Mesothelial cell of epicardium (in vitro differentiated cells): Measurements from ENCODE around the gene PRM3. TPM values are rescaled to one million over a fixed set of nuclear protein-coding genes. Genes with fewer than 3 reads are reported as not detected.
A peak's percentile ranks its signal among the peaks of the same experiment; 100 is the strongest.

Source experiments
- DNase-seq, 2 experiments: peaks; one replicate each; pipeline ENCODE4 v3.0.0; 2021; ENCODE audit warnings: low spot score in 2 of 2; ENCODE audit not compliant: unreplicated experiment in 2 of 2
- H3K27ac Mint-ChIP-seq: 2 replicates; pipeline ENCODE4 v1.8.0; 2021; ENCODE audit warnings: mixed read lengths
- H3K27me3 Mint-ChIP-seq: 2 replicates; pipeline ENCODE4 v1.8.0; 2021; ENCODE audit warnings: low read depth, mixed read lengths
- H3K36me3 Mint-ChIP-seq: 2 replicates; pipeline ENCODE4 v1.8.0; 2021; ENCODE audit warnings: mixed read lengths
- H3K4me1 Mint-ChIP-seq: 2 replicates; pipeline ENCODE4 v1.8.0; 2021; ENCODE audit warnings: mixed read lengths
- H3K4me3 Mint-ChIP-seq: 2 replicates; pipeline ENCODE4 v1.8.0; 2021; ENCODE audit warnings: mild to moderate bottlenecking, moderate library complexity, mixed read lengths
- H3K9me3 Mint-ChIP-seq: 2 replicates; pipeline ENCODE4 v1.8.0; 2021; ENCODE audit warnings: mixed read lengths
- CTCF ChIP-seq: fragments of 200-600 bp; sonication (generic); IDR thresholded peaks from one replicate; pipeline ENCODE4 v1.5.0; 2021; ENCODE audit warnings: antibody characterized with exemption; ENCODE audit not compliant: unreplicated experiment
- total RNA-seq: library from RNA; stranded (reverse); gene quantifications from 3 replicates; pipeline ENCODE4 v1.2.1, GENCODE V29; 2021

The PRM3 gene
- total RNA-seq, 1 donor from 2014 or later, result not detected

GRCh38 chr16:11318817-11319216 is 45.4 kb upstream of the PRM3 start:
- peak overlapping the region; percentile 65 for H3K27ac Mint-ChIP-seq
- no peak for TF ChIP-seq CTCF
- H3K4me1 Mint-ChIP-seq, result peaks cover 33% of the 10 kb centered on the region
- no peak for DNase-seq
- peaks cover 5% of the 10 kb centered on the region for H3K9me3 Mint-ChIP-seq
- peaks cover 6% of the 10 kb centered on the region for H3K36me3 Mint-ChIP-seq
- H3K27me3 Mint-ChIP-seq, result no peaks in the 10 kb centered on the region
- H3K4me3 Mint-ChIP-seq, result no peak overlapping the region

GRCh38 chr16:11316331-11317015 is 43.0 kb upstream of the PRM3 start:
- peaks cover 5% of the 10 kb centered on the region for H3K9me3 Mint-ChIP-seq
- no peak overlapping the region for H3K4me3 Mint-ChIP-seq
- peaks cover 48% of the 10 kb centered on the region for H3K4me1 Mint-ChIP-seq
- no peak for DNase-seq
- no peak for TF ChIP-seq CTCF
- H3K27ac Mint-ChIP-seq, result peak overlapping the region; percentile 71
- peaks cover 6% of the 10 kb centered on the region for H3K36me3 Mint-ChIP-seq
- no peaks in the 10 kb centered on the region for H3K27me3 Mint-ChIP-seq

GRCh38 chr16:11315510-11315909 is 42.1 kb upstream of the PRM3 start:
- Mint-ChIP-seq H3K9me3 (peaks cover 5% of the 10 kb centered on the region), H3K4me1 (peaks cover 48% of the 10 kb centered on the region), H3K4me3 (no peak overlapping the region), H3K27me3 (no peaks in the 10 kb centered on the region), H3K36me3 (peaks cover 6% of the 10 kb centered on the region), H3K27ac (peak overlapping the region; percentile 75)
- DNase-seq, result peak in 1 of 2 experiments; percentile 62
- no peak for TF ChIP-seq CTCF

GRCh38 chr16:11314309-11314894 is 41.0 kb upstream of the PRM3 start:
- Mint-ChIP-seq H3K27ac (peak overlapping the region; percentile 98), H3K4me3 (no peak overlapping the region)
- no peak for DNase-seq

GRCh38 chr16:11313493-11314308 is 40.3 kb upstream of the PRM3 start:
- Mint-ChIP-seq H3K4me1 (peaks cover 48% of the 10 kb centered on the region), H3K4me3 (peak overlapping the region; percentile 10), H3K27ac (peak overlapping the region; percentile 98), H3K9me3 (peaks cover 3% of the 10 kb centered on the region), H3K36me3 (peaks cover 3% of the 10 kb centered on the region), H3K27me3 (no peaks in the 10 kb centered on the region)
- no peak for TF ChIP-seq CTCF
- no peak for DNase-seq

More at GRCh38 chr16:11314309-11314894, 41.0 kb upstream of the PRM3 start:
- Mint-ChIP-seq H3K27me3 (no peaks in the 10 kb centered on the region), H3K9me3 (peaks cover 5% of the 10 kb centered on the region), H3K36me3 (peaks cover 6% of the 10 kb centered on the region), H3K4me1 (peaks cover 50% of the 10 kb centered on the region)
- TF ChIP-seq CTCF, result no peak
